ENCODE data around the gene ME3. TPM values are rescaled to one million over a fixed set of nuclear protein-coding genes. Genes with fewer than 3 reads are reported as not detected.

Gene ME3
- total RNA-seq, 1 donor from 2014 or later: 10.8 TPM

DNA sequence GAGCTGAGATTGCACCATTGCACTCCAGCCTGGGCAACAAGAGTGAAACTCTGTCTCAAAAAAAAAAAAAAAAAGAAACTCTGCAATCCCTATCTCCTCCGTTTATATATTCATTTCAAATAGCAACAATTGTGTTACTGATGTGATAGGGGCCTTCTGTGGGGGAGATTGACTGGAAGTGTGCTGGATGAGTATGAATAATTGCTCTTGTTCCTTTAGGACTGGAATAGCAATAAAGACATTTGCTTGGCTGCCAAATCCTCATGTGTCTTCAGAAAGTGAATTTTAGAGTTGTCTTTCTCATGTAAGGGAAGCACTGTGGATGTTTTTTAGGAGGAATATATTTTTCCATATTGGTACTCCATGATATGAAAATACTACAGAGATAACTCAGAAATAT lies 21.1 kb upstream of the ME3 start:
- TF ChIP-seq, protein P1, sequence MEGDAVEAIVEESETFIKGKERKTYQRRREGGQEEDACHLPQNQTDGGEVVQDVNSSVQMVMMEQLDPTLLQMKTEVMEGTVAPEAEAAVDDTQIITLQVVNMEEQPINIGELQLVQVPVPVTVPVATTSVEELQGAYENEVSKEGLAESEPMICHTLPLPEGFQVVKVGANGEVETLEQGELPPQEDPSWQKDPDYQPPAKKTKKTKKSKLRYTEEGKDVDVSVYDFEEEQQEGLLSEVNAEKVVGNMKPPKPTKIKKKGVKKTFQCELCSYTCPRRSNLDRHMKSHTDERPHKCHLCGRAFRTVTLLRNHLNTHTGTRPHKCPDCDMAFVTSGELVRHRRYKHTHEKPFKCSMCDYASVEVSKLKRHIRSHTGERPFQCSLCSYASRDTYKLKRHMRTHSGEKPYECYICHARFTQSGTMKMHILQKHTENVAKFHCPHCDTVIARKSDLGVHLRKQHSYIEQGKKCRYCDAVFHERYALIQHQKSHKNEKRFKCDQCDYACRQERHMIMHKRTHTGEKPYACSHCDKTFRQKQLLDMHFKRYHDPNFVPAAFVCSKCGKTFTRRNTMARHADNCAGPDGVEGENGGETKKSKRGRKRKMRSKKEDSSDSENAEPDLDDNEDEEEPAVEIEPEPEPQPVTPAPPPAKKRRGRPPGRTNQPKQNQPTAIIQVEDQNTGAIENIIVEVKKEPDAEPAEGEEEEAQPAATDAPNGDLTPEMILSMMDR (IDR thresholded peaks at IDR 0.05): no peak
- DNase-seq (ENCODE audit: low spot score): no peak
- Mint-ChIP-seq H3K4me1 (ENCODE audit: low read depth) (peaks cover 83% of the 10 kb centered on the region), H3K36me3 (ENCODE audit: low read depth) (no peaks in the 10 kb centered on the region), H3K4me3 (ENCODE audit: unreplicated experiment) (no peak overlapping the region), H3K27me3 (ENCODE audit: low read depth) (no peaks in the 10 kb centered on the region), H3K27ac (ENCODE audit: unreplicated experiment) (peak overlapping the region; percentile 29), H3K9me3 (ENCODE audit: low read depth) (no peaks in the 10 kb centered on the region)

DNA sequence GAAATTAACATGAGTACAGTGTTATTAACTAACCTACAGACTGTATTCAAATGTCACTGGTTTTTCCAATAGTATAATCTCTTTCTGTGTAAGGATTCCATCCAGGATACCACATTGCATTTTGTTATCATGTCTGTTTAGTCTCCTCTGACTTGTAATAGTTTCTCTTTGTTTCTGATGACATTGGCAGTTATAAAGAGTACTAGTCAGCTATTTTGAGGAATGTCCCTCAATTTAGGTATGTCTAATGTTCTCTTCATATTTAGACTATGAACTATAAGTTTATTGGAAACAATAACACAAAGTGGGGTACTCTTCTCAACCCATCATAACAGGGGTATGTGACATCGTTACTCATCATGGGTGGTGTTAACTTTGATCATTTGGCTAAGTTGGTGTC lies 20.3 kb upstream of the ME3 start:
- DNase-seq (ENCODE audit: low spot score): no peak
- Mint-ChIP-seq H3K9me3 (ENCODE audit: low read depth) (no peaks in the 10 kb centered on the region), H3K27me3 (ENCODE audit: low read depth) (no peaks in the 10 kb centered on the region), H3K27ac (ENCODE audit: unreplicated experiment) (no peak overlapping the region), H3K4me1 (ENCODE audit: low read depth) (peaks cover 83% of the 10 kb centered on the region), H3K36me3 (ENCODE audit: low read depth) (no peaks in the 10 kb centered on the region), H3K4me3 (ENCODE audit: unreplicated experiment) (no peak overlapping the region)
- TF ChIP-seq, protein P1 (IDR thresholded peaks at IDR 0.05): no peak

DNA sequence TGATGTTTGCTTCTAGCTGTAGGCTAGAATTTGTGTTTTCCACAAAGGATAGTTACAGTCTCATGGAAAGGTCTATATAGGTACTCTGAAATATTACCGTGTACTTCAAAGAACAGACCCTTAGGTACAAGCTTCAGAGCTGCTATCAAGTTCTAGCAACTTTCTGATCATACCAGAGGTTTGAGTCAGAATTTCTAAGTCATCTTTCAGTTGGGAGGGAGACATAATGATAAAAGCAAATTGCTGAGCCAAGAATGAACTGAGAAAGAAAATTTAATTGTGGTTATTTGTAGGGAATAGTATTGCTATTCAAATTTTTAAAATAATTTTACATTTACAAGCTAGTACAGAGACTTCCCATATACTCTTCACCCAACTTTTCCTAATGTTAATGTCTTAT lies 19.9 kb upstream of the ME3 start:
- Mint-ChIP-seq H3K4me3 (ENCODE audit: unreplicated experiment) (no peak overlapping the region), H3K9me3 (ENCODE audit: low read depth) (no peaks in the 10 kb centered on the region), H3K4me1 (ENCODE audit: low read depth) (peaks cover 79% of the 10 kb centered on the region), H3K27ac (ENCODE audit: unreplicated experiment) (no peak overlapping the region), H3K36me3 (ENCODE audit: low read depth) (no peaks in the 10 kb centered on the region), H3K27me3 (ENCODE audit: low read depth) (no peaks in the 10 kb centered on the region)
- TF ChIP-seq, protein P1 (IDR thresholded peaks at IDR 0.05): no peak
- no peak for DNase-seq (ENCODE audit: low spot score)

- DNase-seq (ENCODE audit: low spot score): no peak
- Mint-ChIP-seq H3K27ac (ENCODE audit: unreplicated experiment) (peak overlapping the region; percentile 95), H3K27me3 (ENCODE audit: low read depth) (no peaks in the 10 kb centered on the region), H3K9me3 (ENCODE audit: low read depth) (no peaks in the 10 kb centered on the region), H3K4me1 (ENCODE audit: low read depth) (peaks cover 44% of the 10 kb centered on the region), H3K4me3 (ENCODE audit: unreplicated experiment) (no peak overlapping the region), H3K36me3 (ENCODE audit: low read depth) (no peaks in the 10 kb centered on the region)
- TF ChIP-seq, protein P1 (IDR thresholded peaks at IDR 0.05): no peak
Measured at GRCh38 chr11:86688398-86689179, 16.2 kb upstream of the ME3 start.

DNA sequence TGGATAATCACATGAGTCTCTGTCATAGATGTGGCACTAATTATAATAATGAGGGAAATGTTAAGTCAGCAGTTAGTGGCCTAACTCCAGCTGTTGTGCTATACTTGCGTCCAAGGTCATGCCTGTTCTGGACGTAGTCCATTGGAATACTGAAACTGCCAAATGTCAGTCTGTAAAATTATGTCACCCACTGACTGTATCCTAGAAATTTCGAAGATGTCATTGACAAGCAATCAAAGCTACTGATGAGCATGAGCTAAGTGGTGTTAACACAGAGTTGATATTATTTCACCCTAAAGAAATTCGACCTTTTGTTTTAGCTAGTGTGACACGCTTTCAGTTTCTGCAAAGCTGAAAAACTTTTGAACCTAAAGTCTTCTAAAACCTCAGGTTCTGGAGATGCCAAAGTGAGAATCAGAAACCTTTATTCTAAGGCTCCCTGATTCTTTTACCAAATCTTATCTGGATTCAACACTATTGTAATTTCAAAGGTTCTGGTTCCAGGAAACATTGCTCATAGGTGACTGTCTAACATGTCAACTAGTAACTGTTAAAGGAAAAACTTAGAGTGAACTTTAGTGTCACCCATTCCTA lies 14.9 kb upstream of the ME3 start:
- TF ChIP-seq, protein P1 (IDR thresholded peaks at IDR 0.05): no peak
- Mint-ChIP-seq H3K36me3 (ENCODE audit: low read depth) (no peaks in the 10 kb centered on the region), H3K4me3 (ENCODE audit: unreplicated experiment) (no peak overlapping the region), H3K27me3 (ENCODE audit: low read depth) (no peaks in the 10 kb centered on the region), H3K27ac (ENCODE audit: unreplicated experiment) (no peak overlapping the region), H3K4me1 (ENCODE audit: low read depth) (peaks cover 31% of the 10 kb centered on the region), H3K9me3 (ENCODE audit: low read depth) (peaks cover 3% of the 10 kb centered on the region)
- no peak for DNase-seq (ENCODE audit: low spot score)

All from chondrocyte (in vitro differentiated cells).